Vagina (tissue), 2 donors: ENCODE measurements around the gene TAL1.

Experiments
- CTCF ChIP-seq, 3 experiments: fragments of 450-650 bp in 2 of 3; fragments of 200-600 bp in 1 of 3; sonication (generic) in 1 of 3; IDR thresholded peaks; one replicate each; pipeline ENCODE4 v1.5.1; 2017 to 2019; ENCODE audit warnings: antibody characterized with exemption in 3 of 3, mild to moderate bottlenecking in 2 of 3, moderate library complexity in 2 of 3
- POLR2A ChIP-seq, 2 donors: fragments of 450-650 bp; IDR thresholded peaks; one replicate each; pipeline ENCODE4 v1.6.1; 2017; ENCODE audit warnings: antibody characterized with exemption in 2 of 2, mild to moderate bottlenecking in 2 of 2, moderate library complexity in 2 of 2

- no peak for TF ChIP-seq CTCF (IDR thresholded peaks at IDR 0.05)
- no peak for TF ChIP-seq POLR2A (IDR thresholded peaks at IDR 0.05)
Observed at GRCh38 chr1:47184822-47185677, 47.0 kb downstream of the TAL1 start.
